GM12801 (cell line): ENCODE data around the gene BRCC3.

ENCODE experiments used
- TF ChIP-seq, protein P1 (sequence below): IDR thresholded peaks from one replicate; pipeline ENCODE4 v1.5.1; 2011; ENCODE audit warnings: control low read depth; ENCODE audit not compliant: insufficient read length; ENCODE audit errors: extremely low read depth

The BRCC3 gene

DNA sequence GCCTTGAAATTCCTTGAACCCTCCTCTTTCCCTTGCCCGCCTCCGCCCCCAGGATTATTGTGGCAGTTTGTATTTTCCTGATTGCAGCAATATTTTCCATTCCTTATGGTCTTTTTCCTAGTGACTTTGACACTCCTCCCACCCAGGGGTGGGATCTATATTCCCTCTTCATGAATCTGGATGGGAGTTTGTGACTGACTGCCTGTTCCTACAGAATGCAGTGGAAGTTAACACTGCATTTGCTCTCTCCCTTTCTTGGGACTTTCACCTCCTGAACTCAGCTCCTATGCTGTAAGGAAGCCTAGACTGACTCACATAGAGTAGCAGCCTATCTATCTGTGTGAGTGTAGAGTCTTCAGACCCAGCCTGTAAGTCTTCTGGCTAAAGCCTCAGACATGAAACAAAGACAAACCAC is 42.4 kb upstream of the BRCC3 start:
- TF ChIP-seq, protein P1, sequence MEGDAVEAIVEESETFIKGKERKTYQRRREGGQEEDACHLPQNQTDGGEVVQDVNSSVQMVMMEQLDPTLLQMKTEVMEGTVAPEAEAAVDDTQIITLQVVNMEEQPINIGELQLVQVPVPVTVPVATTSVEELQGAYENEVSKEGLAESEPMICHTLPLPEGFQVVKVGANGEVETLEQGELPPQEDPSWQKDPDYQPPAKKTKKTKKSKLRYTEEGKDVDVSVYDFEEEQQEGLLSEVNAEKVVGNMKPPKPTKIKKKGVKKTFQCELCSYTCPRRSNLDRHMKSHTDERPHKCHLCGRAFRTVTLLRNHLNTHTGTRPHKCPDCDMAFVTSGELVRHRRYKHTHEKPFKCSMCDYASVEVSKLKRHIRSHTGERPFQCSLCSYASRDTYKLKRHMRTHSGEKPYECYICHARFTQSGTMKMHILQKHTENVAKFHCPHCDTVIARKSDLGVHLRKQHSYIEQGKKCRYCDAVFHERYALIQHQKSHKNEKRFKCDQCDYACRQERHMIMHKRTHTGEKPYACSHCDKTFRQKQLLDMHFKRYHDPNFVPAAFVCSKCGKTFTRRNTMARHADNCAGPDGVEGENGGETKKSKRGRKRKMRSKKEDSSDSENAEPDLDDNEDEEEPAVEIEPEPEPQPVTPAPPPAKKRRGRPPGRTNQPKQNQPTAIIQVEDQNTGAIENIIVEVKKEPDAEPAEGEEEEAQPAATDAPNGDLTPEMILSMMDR, result no peak

DNA sequence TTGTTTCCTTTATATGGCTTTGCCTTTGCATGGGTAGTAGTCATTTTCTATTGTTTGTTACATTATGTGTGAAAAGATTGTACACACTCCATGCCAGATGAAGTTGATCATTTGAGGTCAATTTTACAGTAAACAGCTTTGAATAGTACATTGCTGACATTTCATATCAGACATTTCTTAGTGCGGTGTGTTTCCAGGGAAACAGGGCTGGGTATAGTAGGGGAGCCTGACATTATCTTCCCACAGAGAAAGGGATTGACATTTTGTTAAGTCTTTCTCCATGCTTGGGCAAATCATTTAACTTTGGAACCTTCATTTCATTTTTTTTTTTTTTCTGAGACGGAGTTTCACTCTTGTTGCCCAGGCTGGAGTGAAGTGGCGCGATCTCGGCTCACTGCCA is 39.7 kb upstream of the BRCC3 start:
- TF ChIP-seq, protein P1, result no peak

DNA sequence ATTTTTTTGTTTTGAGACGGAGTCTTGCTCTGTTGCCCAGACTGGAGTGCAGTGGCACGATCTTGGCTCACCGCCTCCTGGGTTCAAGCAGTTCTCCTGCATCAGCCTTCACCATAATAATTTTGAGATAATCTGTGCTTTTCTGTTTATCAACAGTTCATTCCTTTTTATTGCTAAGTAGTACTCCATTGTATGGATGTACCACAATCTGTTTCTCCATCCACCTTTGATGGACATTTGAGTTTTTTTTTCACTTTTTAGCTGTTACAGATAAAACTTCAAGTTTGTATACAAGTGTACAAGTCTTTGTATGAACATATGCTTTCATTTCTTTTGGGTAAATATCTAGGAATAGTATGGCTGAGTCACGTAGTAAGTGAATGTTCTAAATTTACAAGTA is 35.6 kb upstream of the BRCC3 start:
- TF ChIP-seq, protein P1, result no peak

DNA sequence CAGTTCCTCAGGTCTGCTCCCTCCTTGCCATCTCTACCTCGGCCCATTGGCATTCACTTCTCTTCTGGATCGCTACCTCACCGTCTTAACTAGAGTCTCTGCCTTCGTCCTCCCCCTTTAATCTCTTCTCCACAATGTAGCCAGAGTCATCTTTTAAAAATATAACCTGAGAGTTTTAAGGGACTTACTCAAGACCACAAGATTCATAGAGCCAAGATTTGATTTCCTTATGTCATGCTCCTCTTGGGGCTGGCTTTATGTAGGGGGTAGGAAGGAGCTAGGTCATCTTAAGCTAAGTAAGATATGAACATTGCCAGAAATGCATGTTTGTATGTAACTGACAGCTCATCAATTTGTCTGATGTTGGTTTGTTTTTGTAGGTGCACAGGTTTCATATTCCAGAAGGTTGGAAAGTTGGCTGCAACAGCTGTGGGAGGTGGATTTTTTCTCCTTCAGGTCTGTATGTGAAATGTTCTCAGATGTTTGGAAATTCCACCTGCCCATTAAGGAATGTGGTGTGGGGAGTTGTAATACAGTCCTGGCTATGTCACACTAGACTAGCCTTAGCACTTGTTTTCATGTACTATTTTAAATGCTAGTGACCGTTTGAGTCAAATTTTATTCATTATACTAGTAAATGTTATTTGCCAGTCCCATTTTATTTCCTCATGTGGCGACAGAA is 25.0 kb upstream of the BRCC3 start:
- TF ChIP-seq, protein P1, result no peak

DNA sequence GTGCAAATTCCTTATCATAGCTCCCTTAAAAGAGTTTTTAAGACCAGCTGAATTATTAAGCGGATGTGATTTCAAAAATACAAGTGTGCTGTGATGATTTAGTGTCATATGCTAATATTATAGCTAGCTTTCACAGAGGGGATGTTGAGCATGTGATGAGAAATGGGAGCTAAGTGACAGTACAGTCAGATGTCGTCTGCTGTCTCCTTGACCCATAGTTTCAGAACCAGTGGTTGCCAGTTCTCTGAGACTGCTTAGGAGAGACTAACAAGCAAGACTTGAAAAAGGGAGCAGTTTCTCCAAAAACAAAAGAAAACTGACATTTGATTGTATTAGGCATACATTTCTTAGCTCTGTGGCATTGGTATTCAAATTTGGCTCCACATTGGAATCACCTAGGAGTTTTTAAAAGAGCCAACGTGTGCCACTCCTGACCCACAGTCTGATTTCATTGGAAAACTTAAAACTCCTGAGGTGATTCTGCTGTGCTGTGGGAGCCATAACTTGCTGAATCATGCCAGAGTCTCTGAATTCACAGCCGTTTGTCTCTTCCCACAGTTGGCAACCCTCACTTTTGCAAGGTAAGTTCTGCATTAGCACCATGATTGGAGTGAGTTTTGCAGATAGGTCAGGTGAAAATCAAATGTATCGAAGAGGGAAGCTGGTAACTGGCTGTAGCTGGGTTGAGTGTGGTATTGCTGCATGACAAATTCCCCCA is 24.3 kb upstream of the BRCC3 start:
- TF ChIP-seq, protein P1, result no peak

DNA sequence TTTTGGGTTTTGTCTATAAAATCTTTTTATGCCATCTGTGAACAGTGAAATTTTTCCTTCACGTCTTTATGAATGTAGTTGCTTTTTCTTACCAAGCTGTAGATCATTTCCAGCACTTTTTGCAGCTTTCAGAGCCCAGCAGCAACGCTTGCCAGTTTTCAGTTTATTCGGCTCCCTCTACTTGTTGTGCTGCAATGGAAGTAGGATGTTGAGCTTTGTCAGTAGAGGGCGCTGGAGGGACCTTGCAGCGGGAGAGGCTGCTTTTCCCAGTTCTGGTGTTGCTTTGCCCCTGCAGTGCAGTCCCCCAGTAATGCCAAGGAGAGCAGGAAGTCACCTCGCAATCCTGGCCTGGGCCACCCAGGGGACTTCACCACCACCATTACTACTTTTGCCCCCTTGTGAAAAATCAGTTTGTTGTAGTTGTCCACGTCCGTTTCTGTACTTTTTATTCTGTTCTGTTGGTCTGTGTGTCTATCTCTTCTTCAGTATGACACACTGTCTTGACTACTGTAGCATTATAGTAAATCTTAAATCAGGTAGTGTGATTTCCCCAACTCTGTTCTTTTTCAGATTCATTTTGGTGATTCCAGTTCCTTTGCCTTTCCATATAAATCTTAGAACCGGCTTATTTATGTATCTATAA is 22.2 kb upstream of the BRCC3 start:
- TF ChIP-seq, protein P1, result no peak

DNA sequence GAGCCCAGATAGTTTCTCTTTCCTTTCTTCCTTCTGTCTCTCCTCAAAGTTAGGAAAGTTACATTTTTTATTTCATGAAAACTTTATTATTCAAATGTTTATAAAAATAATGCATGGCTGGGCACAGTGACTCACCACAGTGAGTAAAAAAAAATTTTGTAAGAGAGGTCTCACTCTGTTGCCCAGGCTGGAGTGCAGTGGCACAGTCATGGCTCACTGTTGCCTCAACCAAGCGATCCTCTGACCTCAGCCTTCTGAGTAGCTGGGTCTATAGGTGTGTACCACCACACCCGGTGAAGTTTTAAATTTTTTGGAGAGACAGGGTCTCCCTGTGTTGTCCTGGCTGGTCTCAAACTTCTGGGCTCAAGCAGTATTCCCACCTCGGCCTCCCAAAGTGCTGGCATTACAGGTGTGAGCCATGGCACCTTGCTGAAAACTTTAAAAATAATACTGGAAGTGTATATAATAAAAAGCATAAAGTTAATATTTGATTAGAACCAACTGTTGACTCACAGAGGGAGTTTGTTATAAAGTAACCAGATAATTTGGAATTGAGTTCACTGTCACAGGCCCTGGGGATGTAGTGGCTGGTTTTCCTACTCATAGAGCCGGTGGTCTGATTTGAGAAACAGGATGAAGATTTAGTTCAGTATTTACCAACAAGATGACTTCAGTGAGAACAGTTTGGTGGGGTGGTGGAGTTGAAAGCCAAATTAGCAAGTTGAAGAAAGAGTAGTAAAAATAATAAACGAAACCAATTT is 18.4 kb upstream of the BRCC3 start:
- TF ChIP-seq, protein P1, result no peak
